ENCODE measurements around the gene OSBPL3.
A peak's percentile ranks its signal among the peaks of the same experiment; 100 is the strongest.

DNA sequence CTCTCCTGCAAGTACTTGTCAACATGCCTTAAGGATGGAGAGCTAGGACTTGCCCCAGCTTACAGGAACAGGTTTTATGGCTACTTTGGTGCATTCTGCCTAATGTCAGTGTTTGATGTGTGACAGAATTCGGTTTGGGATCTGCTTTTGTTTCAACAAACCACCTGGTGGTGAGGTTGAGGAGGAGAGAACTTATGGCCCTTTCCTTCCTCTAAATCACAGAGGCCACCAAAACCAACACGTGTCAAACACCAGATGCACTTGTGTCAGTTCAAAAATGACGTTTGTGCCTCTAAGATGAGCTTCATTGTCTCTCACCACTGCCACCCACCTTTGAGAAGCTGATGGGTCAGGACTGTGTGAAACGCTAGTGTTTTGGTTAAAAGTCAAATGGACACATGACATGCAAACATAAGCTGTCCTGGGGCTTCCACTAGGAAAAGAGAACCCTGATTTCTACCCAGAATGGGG, 83.9 kb downstream of the OSBPL3 start:
- TF ChIP-seq CTCF (IDR thresholded peaks at IDR 0.05; ENCODE audit: insufficient read depth, low read length, poor library complexity, severe bottlenecking) (peak; percentile 32), EZH2phosphoT487 (conservative IDR thresholded peaks at IDR 0.05; ENCODE audit: low read length) (no peak)
